A549 (cell line): ENCODE results near the gene ZNF655. TPM values are rescaled to one million over a fixed set of nuclear protein-coding genes. Genes with fewer than 3 reads are reported as not detected.
A peak's percentile ranks its signal among the peaks of the same experiment; 100 is the strongest.

ENCODE experiments used
- ATAC-seq, 2 experiments: fragments of 200-7000 bp in 1 of 2; fragments of >200 bp in 1 of 2; cut with Nextera tagmentation in 1 of 2; cut with Tn5 transposase in 1 of 2; 3 replicates each; pipeline versions ENCODE4 v1.8.0 to v1.9.1; 2018 to 2020; ENCODE audit warnings: mild to moderate bottlenecking in 1 of 2, moderate library complexity in 1 of 2
- CTCF ChIA-PET: fragments of 300-600 bp; sonication (Branson Sonifier 250); formaldehyde crosslinking; extraction: SDS; loops from one replicate; lab custom pipeline; 2021; ENCODE audit warnings: antibody characterized with exemption, inconsistent platforms; lab: Yijun Ruan, JAX
- POLR2A ChIA-PET: fragments of 350-600 bp; formaldehyde crosslinking; extraction: SDS; loops from one replicate; lab custom pipeline; 2021; ENCODE audit warnings: antibody characterized with exemption, inconsistent platforms; lab: Yijun Ruan, JAX
- DNase-seq, 2 experiments: peaks; one replicate each; pipeline versions ENCODE4 v3.0.0 to v3.0.0-alpha.2; 2011 to 2016; ENCODE audit warnings: low read depth in 1 of 2, low spot score in 1 of 2
- FAIRE-seq: peaks from 2 replicates; lab custom pipeline; 2011; peaks lifted over from hg19 to GRCh38; lab: Jason Lieb, UNC
- H3K27ac ChIP-seq, 2 experiments: fragments of >200 bp; sonication (Bioruptor Twin); formaldehyde crosslinking; 3 replicates each; pipeline ENCODE4 v1.5.1; 2016 to 2017
- H3K4me1 ChIP-seq: fragments of >200 bp; sonication (Bioruptor Twin); formaldehyde crosslinking; 3 replicates; pipeline ENCODE4 v1.6.1; 2016
- H3K4me2 ChIP-seq: fragments of >200 bp; sonication (Bioruptor Twin); formaldehyde crosslinking; 3 replicates; pipeline ENCODE4 v1.6.1; 2016
- H3K4me3 ChIP-seq: fragments of >200 bp; sonication (Bioruptor Twin); formaldehyde crosslinking; 3 replicates; pipeline ENCODE4 v1.5.1; 2016
- H3K9me3 ChIP-seq: fragments of >200 bp; sonication (Bioruptor Twin); formaldehyde crosslinking; 3 replicates; pipeline ENCODE4 v1.6.1; 2016
- CBX8 ChIP-seq: fragments of 200-600 bp; sonication (generic); IDR thresholded peaks from 2 replicates; pipeline ENCODE4 v1.6.1; 2016
- CEBPB ChIP-seq, 2 experiments: fragments of >200 bp in 1 of 2; sonication (Bioruptor Twin) in 1 of 2; formaldehyde crosslinking in 1 of 2; IDR thresholded peaks; 2 replicates each; pipeline ENCODE4 v1.6.1; 2012 to 2016
- E2F6 ChIP-seq: IDR thresholded peaks from 2 replicates; pipeline ENCODE4 v1.6.1; 2012; ENCODE audit warnings: low read depth, borderline replicate concordance
- EP300 ChIP-seq, 2 experiments: fragments of >200 bp; sonication (Bioruptor Twin); formaldehyde crosslinking; IDR thresholded peaks; 2 replicates in 1 of 2; 3 replicates in 1 of 2; pipeline ENCODE4 v1.6.1; 2016 to 2017
- FOXS1 ChIP-seq: fragments of 250-450 bp; sonication (Bioruptor Pico); IDR thresholded peaks from 2 replicates; pipeline ENCODE4 v1.5.0; 2020; ENCODE audit warnings: mild to moderate bottlenecking, moderate library complexity
- HDAC2 ChIP-seq: fragments of 200-600 bp; sonication (generic); IDR thresholded peaks from 2 replicates; pipeline ENCODE4 v1.6.1; 2016
- HMGXB4 ChIP-seq: fragments of 250-450 bp; sonication (Bioruptor Pico); IDR thresholded peaks from 2 replicates; pipeline ENCODE4 v1.5.0; 2021; ENCODE audit warnings: mild to moderate bottlenecking, moderate library complexity, borderline replicate concordance
- HOXB5 ChIP-seq: fragments of 250-450 bp; sonication (Bioruptor Pico); IDR thresholded peaks from 2 replicates; pipeline ENCODE4 v1.5.0; 2020; ENCODE audit warnings: mild to moderate bottlenecking, moderate library complexity
- MAX ChIP-seq: IDR thresholded peaks from 2 replicates; pipeline ENCODE4 v1.6.1; 2012
- REST ChIP-seq: fragments of 200-600 bp; sonication (generic); IDR thresholded peaks from 2 replicates; pipeline ENCODE4 v1.6.1; 2016; ENCODE audit warnings: antibody characterized with exemption, mild to moderate bottlenecking, moderate library complexity
- SREBF2 ChIP-seq: fragments of 450-650 bp; IDR thresholded peaks from 2 replicates; pipeline ENCODE4 v1.6.1; 2014; ENCODE audit warnings: mild to moderate bottlenecking, moderate library complexity
- TP53 ChIP-seq: fragments of 250-450 bp; sonication (Bioruptor Pico); IDR thresholded peaks from 2 replicates; pipeline ENCODE4 v1.5.0; 2021; ENCODE audit warnings: mild to moderate bottlenecking, moderate library complexity
- ZNF302 ChIP-seq: fragments of 250-450 bp; sonication (Bioruptor Pico); IDR thresholded peaks from 2 replicates; pipeline ENCODE4 v1.9.0; 2021; ENCODE audit warnings: inconsistent platforms, mild to moderate bottlenecking, moderate library complexity
- ZSCAN20 ChIP-seq: fragments of 250-450 bp; sonication (Bioruptor Pico); IDR thresholded peaks from 2 replicates; pipeline ENCODE4 v1.8.0; 2022; ENCODE audit warnings: mild to moderate bottlenecking, moderate library complexity
- WGBS: methylation state at CpG from one replicate; pipeline ENCODE4 v1.1.6; 2017; ENCODE audit errors: missing lambda C conversion rate; 5-methylcytosine and 5-hydroxymethylcytosine counted together
- polyA plus RNA-seq, 4 experiments: library from polyadenylated mRNA; depleted of rRNA in 3 of 4; stranded (reverse); fragments of >200 nt; fragmentation: RNase III in 1 of 4; extraction: RNeasy Plus Mini Kit Qiagen cat#74134 plus additional on column Dnase treatment in 1 of 4; gene quantifications; 2 replicates in 3 of 4; 3 replicates in 1 of 4; pipeline ENCODE4 v1.2.3, GENCODE V29; 2011 to 2017
- TF ChIP-seq, protein P1 (sequence below): fragments of >200 bp; sonication (Bioruptor Twin); formaldehyde crosslinking; IDR thresholded peaks from 3 replicates; pipeline ENCODE4 v1.6.1; 2016
- TF ChIP-seq, protein P2 (sequence below): fragments of >200 bp; sonication (Bioruptor Twin); formaldehyde crosslinking; IDR thresholded peaks from 3 replicates; pipeline ENCODE4 v1.5.1; 2016
- TF ChIP-seq, protein P3 (sequence below): fragments of 250-450 bp; sonication (Bioruptor Pico); IDR thresholded peaks from 2 replicates; pipeline ENCODE4 v1.5.0; 2020; ENCODE audit warnings: low read depth, mild to moderate bottlenecking, moderate library complexity

ZNF655 gene
- polyA plus RNA-seq, 2 of the 4 experiments (the other 2 are of a cell fraction): 56.5 to 85.1 TPM

DNA sequence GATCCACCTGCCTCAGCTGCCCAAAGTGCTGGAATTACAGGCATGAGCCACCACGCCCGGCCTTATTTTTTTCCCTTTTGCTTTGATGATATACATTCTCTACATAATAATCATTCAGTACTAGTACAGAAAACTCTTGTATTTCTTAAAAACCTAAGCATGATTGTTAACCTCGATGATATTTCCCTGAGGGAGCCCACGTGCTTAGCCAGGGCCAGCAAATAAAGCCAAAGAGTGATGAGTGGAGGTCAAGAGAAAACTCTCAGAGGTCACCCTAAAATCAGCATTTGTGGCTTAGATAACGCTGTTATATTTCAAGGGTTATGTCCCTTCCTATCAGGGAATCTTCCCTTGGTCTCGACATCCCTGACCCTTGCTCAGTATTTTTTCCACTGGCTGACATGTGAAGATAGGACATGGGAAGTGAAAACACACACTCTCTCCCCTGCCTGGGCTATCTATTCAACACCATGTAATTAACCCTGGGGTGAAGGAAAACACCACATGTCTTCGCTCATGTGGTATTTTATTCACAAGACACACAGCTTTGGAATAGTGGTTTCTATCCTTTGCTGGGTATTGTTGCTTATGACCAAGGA lies 19.1 kb upstream of the ZNF655 start:
- TF ChIP-seq, protein P1, sequence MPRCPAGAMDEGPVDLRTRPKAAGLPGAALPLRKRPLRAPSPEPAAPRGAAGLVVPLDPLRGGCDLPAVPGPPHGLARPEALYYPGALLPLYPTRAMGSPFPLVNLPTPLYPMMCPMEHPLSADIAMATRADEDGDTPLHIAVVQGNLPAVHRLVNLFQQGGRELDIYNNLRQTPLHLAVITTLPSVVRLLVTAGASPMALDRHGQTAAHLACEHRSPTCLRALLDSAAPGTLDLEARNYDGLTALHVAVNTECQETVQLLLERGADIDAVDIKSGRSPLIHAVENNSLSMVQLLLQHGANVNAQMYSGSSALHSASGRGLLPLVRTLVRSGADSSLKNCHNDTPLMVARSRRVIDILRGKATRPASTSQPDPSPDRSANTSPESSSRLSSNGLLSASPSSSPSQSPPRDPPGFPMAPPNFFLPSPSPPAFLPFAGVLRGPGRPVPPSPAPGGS: no peak
- 0 out of 2 replicates have a peak, but pooled peaks have one; percentile 28 for TF ChIP-seq MAX
- WGBS: 38% methylated on average over 7 of the region's 7 CpGs
- peaks cover 99% of the 10 kb centered on the region for H3K9me3 ChIP-seq
- no peaks in the 10 kb centered on the region for H3K4me1 ChIP-seq
- H3K27ac ChIP-seq: no peak overlapping the region
- DNase-seq (no peak), ATAC-seq (no peak), FAIRE-seq (no peak)
- CTCF ChIA-PET: no interaction called here
- H3K4me3 ChIP-seq: no peak overlapping the region
- no peak overlapping the region for H3K4me2 ChIP-seq
- POLR2A ChIA-PET: no interaction called here

- 86% methylated on average over 5 of the region's 5 CpGs for WGBS
- CTCF ChIA-PET: interaction anchor here (1.2 to 1.7 kb wide), 2 partner anchors 10 to 14 kb away, joined by 3 to 11 read pairs; no protein-coding TSS in a partner anchor
- POLR2A ChIA-PET: no interaction called here
- ATAC-seq (no peak), FAIRE-seq (no peak), DNase-seq (no peak)
- Histone ChIP-seq H3K4me1 (no peaks in the 10 kb centered on the region), H3K4me2 (no peak overlapping the region), H3K9me3 (peaks cover 99% of the 10 kb centered on the region), H3K27ac (no peak overlapping the region)
- TF ChIP-seq HDAC2: no peak
- TF ChIP-seq HOXB5: no peak
- no peak for TF ChIP-seq REST
- TF ChIP-seq SREBF2: no peak
- no peak for TF ChIP-seq EP300 (IDR thresholded peaks at IDR 0.05)
- TF ChIP-seq CEBPB (IDR thresholded peaks at IDR 0.05): no peak
- no peak for TF ChIP-seq ZNF302
- TF ChIP-seq, protein P1: no peak
- no peak for TF ChIP-seq FOXS1 (CRISPR knock-in tag)
- TF ChIP-seq, protein P2, sequence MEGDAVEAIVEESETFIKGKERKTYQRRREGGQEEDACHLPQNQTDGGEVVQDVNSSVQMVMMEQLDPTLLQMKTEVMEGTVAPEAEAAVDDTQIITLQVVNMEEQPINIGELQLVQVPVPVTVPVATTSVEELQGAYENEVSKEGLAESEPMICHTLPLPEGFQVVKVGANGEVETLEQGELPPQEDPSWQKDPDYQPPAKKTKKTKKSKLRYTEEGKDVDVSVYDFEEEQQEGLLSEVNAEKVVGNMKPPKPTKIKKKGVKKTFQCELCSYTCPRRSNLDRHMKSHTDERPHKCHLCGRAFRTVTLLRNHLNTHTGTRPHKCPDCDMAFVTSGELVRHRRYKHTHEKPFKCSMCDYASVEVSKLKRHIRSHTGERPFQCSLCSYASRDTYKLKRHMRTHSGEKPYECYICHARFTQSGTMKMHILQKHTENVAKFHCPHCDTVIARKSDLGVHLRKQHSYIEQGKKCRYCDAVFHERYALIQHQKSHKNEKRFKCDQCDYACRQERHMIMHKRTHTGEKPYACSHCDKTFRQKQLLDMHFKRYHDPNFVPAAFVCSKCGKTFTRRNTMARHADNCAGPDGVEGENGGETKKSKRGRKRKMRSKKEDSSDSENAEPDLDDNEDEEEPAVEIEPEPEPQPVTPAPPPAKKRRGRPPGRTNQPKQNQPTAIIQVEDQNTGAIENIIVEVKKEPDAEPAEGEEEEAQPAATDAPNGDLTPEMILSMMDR: no peak
- TF ChIP-seq ZSCAN20 (CRISPR knock-in tag): no peak
- TF ChIP-seq TP53: no peak
- TF ChIP-seq, protein P3, sequence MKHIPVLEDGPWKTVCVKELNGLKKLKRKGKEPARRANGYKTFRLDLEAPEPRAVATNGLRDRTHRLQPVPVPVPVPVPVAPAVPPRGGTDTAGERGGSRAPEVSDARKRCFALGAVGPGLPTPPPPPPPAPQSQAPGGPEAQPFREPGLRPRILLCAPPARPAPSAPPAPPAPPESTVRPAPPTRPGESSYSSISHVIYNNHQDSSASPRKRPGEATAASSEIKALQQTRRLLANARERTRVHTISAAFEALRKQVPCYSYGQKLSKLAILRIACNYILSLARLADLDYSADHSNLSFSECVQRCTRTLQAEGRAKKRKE (CRISPR knock-in tag): no peak
- TF ChIP-seq CBX8: no peak
- TF ChIP-seq HMGXB4 (CRISPR knock-in tag): no peak
- no peak for TF ChIP-seq E2F6
- TF ChIP-seq, all 56 proteins: peak for 0
- no peak overlapping the region for H3K4me3 ChIP-seq
Observed at GRCh38 chr7:99540542-99540941, 17.9 kb upstream of the ZNF655 start.
